A549 treated with RU486 at 1 μM for 4 hours (cell line): ENCODE measurements around the gene CAV3. TPM values are rescaled to one million over a fixed set of nuclear protein-coding genes. Genes with fewer than 3 reads are reported as not detected.

Source experiments
- total RNA-seq: library from RNA; stranded (reverse); fragments of 200-300 nt; extraction: Qiagen RNA extraction; gene quantifications from 5 replicates; pipeline ENCODE4 v1.2.3, GENCODE V29; 2022; ENCODE audit warnings: low read depth

The CAV3 gene
- not detected in 5 replicates for total RNA-seq

DNA sequence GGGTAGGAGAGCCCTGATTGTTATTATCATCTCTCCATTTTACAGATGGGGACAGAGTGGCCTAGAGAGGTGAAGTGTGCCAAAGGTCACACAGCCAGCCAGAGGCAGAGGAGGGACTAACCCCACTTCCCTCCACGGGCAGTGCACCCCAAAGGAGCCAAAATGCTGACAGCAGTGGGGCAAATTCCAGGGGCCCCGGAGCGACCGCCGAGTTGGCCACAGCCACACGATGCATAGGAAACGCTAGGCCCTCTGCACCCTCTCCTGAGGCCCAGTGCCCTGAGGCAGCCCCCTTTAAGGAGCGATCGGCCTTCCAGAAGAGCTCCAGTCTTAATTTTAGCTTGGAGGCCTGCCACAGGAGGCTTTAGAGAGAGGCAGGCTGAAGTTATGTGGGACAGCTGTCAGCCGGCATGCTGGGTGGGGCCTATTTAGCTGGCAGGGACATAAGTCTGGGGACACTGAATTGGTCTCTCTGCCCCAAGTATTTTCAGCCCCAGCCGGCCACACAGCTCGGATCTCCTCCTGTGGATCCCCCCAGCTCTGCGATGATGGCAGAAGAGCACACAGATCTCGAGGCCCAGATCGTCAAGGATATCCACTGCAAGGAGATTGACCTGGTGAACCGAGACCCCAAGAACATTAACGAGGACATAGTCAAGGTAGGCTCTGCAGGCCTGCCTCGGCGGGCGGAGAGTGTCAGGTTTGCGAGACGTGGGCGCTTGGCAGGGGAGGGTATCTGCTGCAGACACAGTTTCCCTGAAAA, at the start of gene CAV3:
TSS of gene CAV3 (plus strand) at position 471 of the 763 bp plus-strand sequence. CDS start at position 546, 75 bp downstream.

GRCh38 chr3:8769088-8769822, 35.7 kb downstream of the CAV3 start, which contains the start of gene OXTR:
TSS of gene OXTR (minus strand) at chr3:8769613. CDS start at chr3:8768187, 1,426 bp downstream.

Other genes with a start within 250 kb of the CAV3 start
- 78.3 to 99.8 TPM (median 87.9 TPM) in 5 replicates for gene LMCD1, start 232.0 kb upstream of the CAV3 start, total RNA-seq
- 0.63 to 1.1 TPM (median 0.81 TPM) in 5 replicates for gene SSUH2, start 89.0 kb upstream of the CAV3 start, total RNA-seq
- gene OXTR, start 35.8 kb downstream of the CAV3 start, total RNA-seq: 6.8 to 9.4 TPM (median 8.8 TPM) in 5 replicates
- gene RAD18, start 229.7 kb downstream of the CAV3 start, total RNA-seq: 8.6 to 15.6 TPM (median 15.2 TPM) in 5 replicates